Neural progenitor cell (in vitro differentiated cells): ENCODE data around the gene UBALD2. TPM values are rescaled to one million over a fixed set of nuclear protein-coding genes. Genes with fewer than 3 reads are reported as not detected.

ENCODE experiments used
- DNase-seq: peaks from one replicate; pipeline ENCODE4 v3.0.0-alpha.2; 2016; ENCODE audit warnings: low spot score
- H2AFZ ChIP-seq: fragments of 200-600 bp; sonication (generic); replicated peaks from 2 replicates; pipeline ENCODE4 v1.6.1; 2016; ENCODE audit warnings: antibody characterized with exemption
- H3F3A ChIP-seq: fragments of 200-600 bp; sonication (generic); 2 replicates; pipeline ENCODE4 v1.6.1; 2016; ENCODE audit warnings: antibody characterized with exemption, low read depth
- H3K27ac ChIP-seq: fragments of 200-600 bp; sonication (generic); 2 replicates; pipeline ENCODE4 v1.5.1; 2016; ENCODE audit warnings: mild to moderate bottlenecking
- H3K27me3 ChIP-seq: fragments of 200-600 bp; sonication (generic); 2 replicates; pipeline ENCODE4 v1.6.1; 2016; ENCODE audit warnings: mild to moderate bottlenecking, moderate library complexity
- H3K36me3 ChIP-seq: fragments of 200-600 bp; sonication (generic); 2 replicates; pipeline ENCODE4 v1.5.1; 2016
- H3K4me1 ChIP-seq: fragments of 200-600 bp; sonication (generic); 2 replicates; pipeline ENCODE4 v1.6.1; 2016; ENCODE audit warnings: mixed run types
- H3K4me2 ChIP-seq: fragments of 200-600 bp; sonication (generic); 2 replicates; pipeline ENCODE4 v1.6.1; 2016
- H3K4me3 ChIP-seq: fragments of 200-600 bp; sonication (generic); 2 replicates; pipeline ENCODE4 v1.5.1; 2016
- H3K79me2 ChIP-seq: fragments of 200-600 bp; sonication (generic); 2 replicates; pipeline ENCODE4 v1.6.1; 2016; ENCODE audit warnings: low read depth
- H3K9ac ChIP-seq: fragments of 200-600 bp; sonication (generic); 2 replicates; pipeline ENCODE4 v1.6.1; 2016
- H3K9me3 ChIP-seq: fragments of 200-600 bp; sonication (generic); 2 replicates; pipeline ENCODE4 v1.5.1; 2016; ENCODE audit warnings: low read depth
- H4K20me1 ChIP-seq: fragments of 200-600 bp; sonication (generic); 2 replicates; pipeline ENCODE4 v1.6.1; 2016; ENCODE audit warnings: low read depth
- H3K27ac Mint-ChIP-seq: 3 replicates; pipeline ENCODE4 v1.8.0; 2021; ENCODE audit warnings: mixed read lengths
- H3K27me3 Mint-ChIP-seq: 2 replicates; pipeline ENCODE4 v1.8.0; 2022; ENCODE audit warnings: low read depth, mild to moderate bottlenecking, inconsistent platforms, moderate library complexity, mixed read lengths; ENCODE audit not compliant: insufficient read depth
- H3K36me3 Mint-ChIP-seq: 3 replicates; pipeline ENCODE4 v1.8.0; 2021; ENCODE audit warnings: mixed read lengths
- H3K4me1 Mint-ChIP-seq: 3 replicates; pipeline ENCODE4 v1.8.0; 2021; ENCODE audit warnings: mixed read lengths
- H3K4me3 Mint-ChIP-seq: 3 replicates; pipeline ENCODE4 v1.8.0; 2021; ENCODE audit warnings: mild to moderate bottlenecking, moderate library complexity, mixed read lengths
- H3K9me3 Mint-ChIP-seq: 3 replicates; pipeline ENCODE4 v1.8.0; 2020; ENCODE audit warnings: mixed read lengths
- CTCF ChIP-seq: fragments of 200-600 bp; sonication (generic); IDR thresholded peaks from 2 replicates; pipeline ENCODE4 v1.5.1; 2017; ENCODE audit warnings: antibody characterized with exemption, mild to moderate bottlenecking
- EZH2 ChIP-seq: fragments of 200-600 bp; sonication (generic); IDR thresholded peaks from 2 replicates; pipeline ENCODE4 v1.6.1; 2017; ENCODE audit warnings: antibody characterized with exemption, mild to moderate bottlenecking, moderate library complexity
- EZH2phosphoT487 ChIP-seq: fragments of 200-600 bp; sonication (generic); IDR thresholded peaks from 2 replicates; pipeline ENCODE4 v1.6.1; 2017; ENCODE audit warnings: antibody characterized with exemption
- total RNA-seq: library from RNA; depleted of rRNA; stranded (reverse); fragments of >200 nt; gene quantifications from 2 replicates; pipeline ENCODE4 v1.2.3, GENCODE V29; 2015; ENCODE audit warnings: low replicate concordance

Gene UBALD2
- total RNA-seq, 1 donor from 2014 or later = 4.2 TPM

GRCh38 chr17:76239538-76240274 is 25.4 kb upstream of the UBALD2 start:
- peak overlapping the region; percentile 95 for H3K4me2 ChIP-seq
- H3F3A ChIP-seq = peaks cover 29% of the 10 kb centered on the region
- peaks cover 7% of the 10 kb centered on the region for H3K4me1 ChIP-seq
- Mint-ChIP-seq H3K4me3 (peak overlapping the region; percentile 88), H3K9me3 (no peaks in the 10 kb centered on the region), H3K4me1 (peaks cover 27% of the 10 kb centered on the region), H3K27me3 (peaks cover 8% of the 10 kb centered on the region), H3K27ac (no peak overlapping the region), H3K36me3 (no peaks in the 10 kb centered on the region)
- peaks cover 9% of the 10 kb centered on the region for H4K20me1 ChIP-seq
- H3K9me3 ChIP-seq = no peaks in the 10 kb centered on the region
- H3K27ac ChIP-seq = no peak overlapping the region
- H2AFZ ChIP-seq = peak overlapping the region; percentile 98
- H3K4me3 ChIP-seq = peak overlapping the region; percentile 54
- no peaks in the 10 kb centered on the region for H3K36me3 ChIP-seq
- H3K79me2 ChIP-seq = peaks cover 6% of the 10 kb centered on the region
- H3K27me3 ChIP-seq = peaks cover 59% of the 10 kb centered on the region
- peak; percentile 63 for DNase-seq
- peak; percentile 70 for TF ChIP-seq EZH2phosphoT487
- TF ChIP-seq CTCF = no peak
- TF ChIP-seq EZH2 = peak; percentile 86
- H3K9ac ChIP-seq = no peak overlapping the region

DNA sequence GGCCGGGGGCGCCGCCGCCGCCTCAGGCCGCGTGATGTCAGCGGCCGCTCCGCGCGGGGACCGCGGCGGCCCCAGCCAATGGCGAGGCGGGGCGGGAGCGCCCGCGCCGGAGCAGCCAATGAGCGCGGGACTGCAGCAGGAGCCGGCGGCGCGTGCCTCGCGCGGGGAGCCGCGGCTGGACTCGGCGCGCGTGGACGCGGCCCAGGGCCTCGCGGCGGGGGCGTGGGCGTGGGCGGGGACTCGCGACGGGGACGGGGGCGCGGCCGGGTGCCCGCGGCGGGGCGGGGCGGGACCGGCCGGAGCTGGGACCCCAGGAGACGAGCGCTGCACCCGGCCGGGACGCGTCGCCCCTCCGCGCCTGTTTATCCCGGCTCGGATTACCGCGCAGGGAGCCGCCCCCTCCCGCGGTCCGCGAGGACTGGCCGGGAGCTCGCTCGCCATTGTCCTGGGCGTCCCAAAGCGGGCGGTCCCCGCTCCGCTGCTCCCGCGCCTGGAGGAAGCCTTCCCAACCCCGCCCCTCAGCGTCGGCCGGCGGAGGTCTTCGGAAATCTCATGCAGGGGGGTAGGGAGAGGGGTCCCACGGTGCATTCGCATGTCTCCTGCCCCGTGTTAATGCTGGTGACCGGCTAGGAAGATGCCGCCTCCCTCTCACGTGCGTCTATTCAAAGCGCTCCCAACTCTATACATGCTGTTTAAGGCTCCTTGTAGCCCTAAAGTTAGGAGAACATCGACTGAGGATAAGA is 24.5 kb upstream of the UBALD2 start, which contains the start of gene RNF157:
TSS of gene RNF157 (minus strand) at position 33 of the 743 bp plus-strand sequence. CDS start 253 bp downstream, outside the sequence.
- no peaks in the 10 kb centered on the region for H3K9me3 ChIP-seq
- H3K4me3 ChIP-seq = peak within 1 kb of the TSS; percentile 54
- Mint-ChIP-seq H3K27ac (peak within 1 kb of the TSS; percentile 57), H3K4me3 (peak within 1 kb of the TSS; percentile 90), H3K4me1 (peaks cover 27% of the 10 kb centered on the region), H3K9me3 (no peaks in the 10 kb centered on the region), H3K36me3 (no peaks in the 10 kb centered on the region), H3K27me3 (peaks cover 8% of the 10 kb centered on the region)
- H3K4me2 ChIP-seq = peak within 1 kb of the TSS; percentile 95
- H3K9ac ChIP-seq = no peak within 1 kb of the TSS
- peaks cover 7% of the 10 kb centered on the region for H3K4me1 ChIP-seq
- peak within 1 kb of the TSS; percentile 98 for H2AFZ ChIP-seq
- TF ChIP-seq EZH2 = no peak
- peaks cover 29% of the 10 kb centered on the region for H3F3A ChIP-seq
- peaks cover 9% of the 10 kb centered on the region for H4K20me1 ChIP-seq
- H3K36me3 ChIP-seq = no peaks in the 10 kb centered on the region
- H3K27me3 ChIP-seq = peaks cover 59% of the 10 kb centered on the region
- peak; percentile 95 for DNase-seq
- no peak within 1 kb of the TSS for H3K27ac ChIP-seq
- peaks cover 6% of the 10 kb centered on the region for H3K79me2 ChIP-seq

- peak overlapping the region; percentile 75 for H3K4me2 ChIP-seq
- H3K4me3 ChIP-seq = peak overlapping the region; percentile 44
- Mint-ChIP-seq H3K4me1 (peaks cover 32% of the 10 kb centered on the region), H3K27ac (peak overlapping the region; percentile 57), H3K36me3 (no peaks in the 10 kb centered on the region), H3K4me3 (peak overlapping the region; percentile 90), H3K9me3 (no peaks in the 10 kb centered on the region), H3K27me3 (peaks cover 8% of the 10 kb centered on the region)
- H3K9ac ChIP-seq = no peak overlapping the region
- H3F3A ChIP-seq = peaks cover 29% of the 10 kb centered on the region
- peaks cover 12% of the 10 kb centered on the region for H3K4me1 ChIP-seq
- no peak for TF ChIP-seq EZH2phosphoT487
- no peak for TF ChIP-seq EZH2
- TF ChIP-seq CTCF = no peak
- DNase-seq = no peak
- H3K27ac ChIP-seq = no peak overlapping the region
- H3K27me3 ChIP-seq = peaks cover 59% of the 10 kb centered on the region
- peak overlapping the region; percentile 51 for H2AFZ ChIP-seq
- H3K79me2 ChIP-seq = peaks cover 6% of the 10 kb centered on the region
- peaks cover 9% of the 10 kb centered on the region for H4K20me1 ChIP-seq
- no peaks in the 10 kb centered on the region for H3K9me3 ChIP-seq
- H3K36me3 ChIP-seq = no peaks in the 10 kb centered on the region
Measured at GRCh38 chr17:76241204-76241538, 24.0 kb upstream of the UBALD2 start.
